Non-pigmented ciliary epithelial cell (primary cell): ENCODE measurements around the gene ANO1.

Experiments
- DNase-seq: peaks from one replicate; pipeline ENCODE4 v3.0.0-alpha.2; 2010; ENCODE audit warnings: low read depth

Gene ANO1

GRCh38 chr11:70164705-70165104, 86.6 kb downstream of the ANO1 start:
- DNase-seq, result no peak

DNA sequence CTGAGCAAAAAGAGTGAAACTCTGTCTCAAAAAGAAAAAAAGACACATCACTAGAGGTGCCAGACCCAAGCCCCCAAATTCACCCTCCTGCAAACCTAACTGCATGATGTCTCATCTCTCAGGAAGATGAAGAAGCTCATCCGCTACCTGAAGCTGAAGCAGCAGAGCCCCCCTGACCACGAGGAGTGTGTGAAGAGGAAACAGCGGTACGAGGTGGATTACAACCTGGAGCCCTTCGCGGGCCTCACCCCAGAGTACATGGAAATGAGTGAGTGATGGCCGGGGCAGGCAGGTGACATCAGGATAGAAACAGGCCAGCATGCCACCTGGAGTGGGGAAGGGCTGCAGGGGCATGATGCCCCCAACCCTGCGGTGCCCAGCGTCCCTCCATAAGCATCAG, 89.0 kb downstream of the ANO1 start:
- no peak for DNase-seq

DNA sequence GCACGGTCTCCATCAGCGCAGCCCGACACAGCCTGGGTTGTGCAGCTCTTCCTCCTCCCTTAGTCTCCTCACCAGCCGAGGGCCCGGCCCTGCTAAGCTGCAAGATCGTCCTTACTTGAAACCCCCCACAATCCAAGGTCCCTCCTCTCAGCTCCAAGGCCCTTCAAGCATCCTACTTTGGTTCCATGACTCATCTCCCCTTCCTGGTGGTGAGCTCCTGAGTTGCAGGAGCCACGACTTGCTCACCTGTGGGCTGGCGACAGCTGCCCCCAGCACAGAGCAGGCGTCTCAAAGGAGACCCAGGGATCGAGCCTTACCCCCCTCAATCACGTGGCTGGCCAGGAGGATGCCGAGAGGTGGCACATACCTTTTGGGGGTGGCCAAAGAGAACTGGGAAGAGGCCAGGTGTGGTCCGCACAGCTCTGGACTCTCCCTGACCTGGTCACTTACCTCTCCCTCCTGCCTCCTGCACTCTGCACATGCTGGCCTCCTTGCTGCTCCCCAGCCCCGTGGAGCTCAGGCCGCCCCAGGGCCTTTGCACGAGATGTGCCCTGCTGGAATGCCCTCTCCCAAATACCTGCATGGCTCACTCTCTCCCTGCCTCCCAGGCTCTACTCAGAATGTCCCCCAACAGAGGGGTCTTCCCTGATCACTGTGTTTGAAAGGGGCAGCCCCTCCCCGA, 89.7 kb downstream of the ANO1 start:
- DNase-seq, result no peak

GRCh38 chr11:70168405-70168754, 90.3 kb downstream of the ANO1 start:
- no peak for DNase-seq

DNA sequence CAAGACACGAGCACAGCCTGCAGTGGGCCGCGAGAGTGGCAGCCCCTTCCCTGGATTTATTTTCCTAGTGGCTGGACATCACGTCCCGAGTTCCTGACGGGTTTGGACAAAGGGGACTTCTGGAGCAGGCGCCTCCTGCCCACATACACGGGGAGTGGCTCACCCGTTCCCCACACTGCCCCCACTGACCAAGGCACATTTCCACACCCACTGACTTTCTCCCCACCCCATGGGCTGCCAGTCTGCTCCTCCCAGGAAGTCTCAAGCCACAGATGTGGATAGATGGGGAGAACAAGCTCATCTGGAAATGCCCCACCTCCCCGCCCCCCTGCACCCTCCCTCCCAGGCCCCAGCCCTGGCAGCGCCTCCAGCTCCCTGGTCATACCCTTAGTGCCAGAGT, 91.0 kb downstream of the ANO1 start:
- DNase-seq, result no peak

GRCh38 chr11:70169632-70170031, 91.5 kb downstream of the ANO1 start:
- DNase-seq, result no peak

DNA sequence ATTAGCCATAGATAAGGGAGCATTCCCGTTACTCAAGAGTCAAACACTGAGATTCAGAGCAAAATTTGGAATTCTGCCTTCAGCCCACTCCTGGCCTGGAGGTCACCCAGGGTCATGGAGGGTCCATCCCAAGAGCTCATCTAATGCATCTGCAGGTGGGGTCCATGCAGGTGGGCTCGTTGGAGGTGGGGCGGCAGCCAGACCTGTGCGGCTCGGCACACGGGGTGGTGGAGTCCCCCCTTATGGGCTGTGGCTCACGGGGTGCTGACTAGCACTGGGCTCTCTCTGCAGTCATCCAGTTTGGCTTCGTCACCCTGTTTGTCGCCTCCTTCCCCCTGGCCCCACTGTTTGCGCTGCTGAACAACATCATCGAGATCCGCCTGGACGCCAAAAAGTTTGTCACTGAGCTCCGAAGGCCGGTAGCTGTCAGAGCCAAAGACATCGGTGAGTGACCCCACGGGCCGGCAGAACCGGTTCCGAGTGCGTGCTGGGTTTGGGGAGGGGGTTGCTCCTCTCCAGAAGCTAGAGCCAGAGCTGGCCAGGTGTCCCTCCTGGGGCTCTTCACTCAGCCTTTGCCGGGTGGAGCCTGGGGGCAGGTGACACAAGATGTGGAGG, 92.6 kb downstream of the ANO1 start:
- DNase-seq, result no peak

GRCh38 chr11:70173018-70173417, 94.9 kb downstream of the ANO1 start:
- no peak for DNase-seq

GRCh38 chr11:70174547-70175235, 96.6 kb downstream of the ANO1 start:
- DNase-seq, result no peak

DNA sequence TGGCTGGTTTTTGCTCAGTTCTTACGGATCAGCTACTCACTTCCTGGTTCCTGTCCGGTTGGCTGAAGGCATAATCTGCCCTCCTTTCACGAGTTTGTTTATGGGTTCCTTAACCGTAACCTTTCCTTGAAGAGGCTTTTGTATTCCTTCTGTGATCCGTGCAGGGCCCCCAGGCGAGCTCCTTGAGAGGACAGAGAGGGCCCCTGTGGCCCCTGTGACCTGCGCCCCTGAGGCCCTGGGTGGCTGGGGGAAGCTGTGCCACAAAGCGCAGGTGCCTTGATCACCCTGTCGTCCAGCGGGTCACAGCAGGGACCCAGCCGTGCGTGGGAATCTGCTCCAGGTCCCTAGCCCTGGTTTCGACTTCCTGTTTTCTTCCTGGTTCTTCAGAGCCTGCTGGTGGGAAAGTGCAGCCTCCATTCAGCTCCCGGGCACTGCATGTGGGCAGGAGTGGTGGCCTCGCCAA, 97.2 kb downstream of the ANO1 start:
- no peak for DNase-seq

DNA sequence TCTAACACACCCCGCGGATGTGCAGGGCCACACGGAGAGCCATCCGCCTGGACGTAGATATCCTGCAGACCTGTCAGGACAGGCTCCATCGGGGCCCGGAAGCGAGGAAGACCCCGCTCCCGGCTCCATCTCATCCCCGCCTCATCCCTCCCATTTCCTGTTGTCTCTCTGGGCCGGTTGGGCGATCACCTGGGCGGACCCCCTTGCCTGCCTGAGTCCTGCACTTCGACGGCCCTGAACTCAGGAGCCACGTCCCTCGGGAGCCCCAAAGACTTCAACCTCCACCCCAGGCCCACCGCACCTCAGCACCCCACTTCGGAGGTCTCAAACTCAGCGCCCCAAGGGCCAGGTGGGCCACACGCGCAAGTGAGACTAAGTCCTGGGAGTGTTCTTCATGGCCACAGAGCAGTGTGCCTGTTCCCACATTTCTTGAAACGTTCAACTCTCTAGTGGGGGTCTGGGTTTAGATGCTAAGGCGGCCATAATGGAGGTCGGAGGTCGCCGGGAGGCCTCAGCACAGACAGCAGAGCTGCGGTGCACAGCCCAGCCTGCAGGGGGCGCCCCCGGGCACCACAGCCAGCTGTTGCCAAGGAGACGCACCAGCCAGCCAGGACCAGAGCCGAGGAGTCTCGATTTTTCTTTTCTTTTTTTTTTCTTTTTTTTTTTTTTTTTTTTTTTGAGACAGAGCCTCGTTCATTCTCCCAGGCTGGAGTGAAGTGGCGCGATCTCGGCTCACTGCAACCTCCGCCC, 99.0 kb downstream of the ANO1 start:
- no peak for DNase-seq

DNA sequence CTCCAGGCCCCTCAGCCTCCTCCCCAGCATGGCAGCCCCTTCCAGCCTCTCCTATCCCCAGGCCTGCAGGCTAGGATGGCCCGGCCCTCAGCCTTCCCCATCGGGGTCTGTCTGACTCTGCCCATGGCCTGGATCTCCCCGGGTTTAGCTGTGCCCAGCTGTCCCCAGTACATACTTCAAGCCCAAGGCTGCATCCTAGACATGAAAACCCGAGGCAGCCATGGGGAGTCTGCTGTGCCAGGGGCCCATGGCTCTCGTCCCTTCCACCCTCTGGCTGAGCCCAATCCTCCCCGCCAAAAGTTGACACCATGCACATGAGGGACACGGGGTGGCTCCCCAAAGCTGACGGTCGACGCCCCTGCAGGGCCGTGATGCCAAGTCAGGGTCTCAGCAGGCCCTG, 102.8 kb downstream of the ANO1 start:
- DNase-seq, result no peak

DNA sequence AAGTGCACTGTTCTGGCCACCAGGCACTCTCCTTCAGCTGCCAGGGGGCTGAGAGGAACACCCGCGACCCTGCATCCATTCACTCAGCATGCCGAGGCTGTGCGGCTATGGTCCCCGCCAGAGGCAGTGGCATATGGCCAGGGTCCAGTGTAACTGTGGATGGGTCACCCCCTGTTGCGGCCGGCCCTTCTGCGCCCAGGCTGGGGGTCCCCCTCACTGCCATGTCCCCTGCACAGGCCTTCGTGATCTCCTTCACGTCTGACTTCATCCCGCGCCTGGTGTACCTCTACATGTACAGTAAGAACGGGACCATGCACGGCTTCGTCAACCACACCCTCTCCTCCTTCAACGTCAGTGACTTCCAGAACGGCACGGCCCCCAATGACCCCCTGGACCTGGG, 104.1 kb downstream of the ANO1 start:
- DNase-seq, result no peak

DNA sequence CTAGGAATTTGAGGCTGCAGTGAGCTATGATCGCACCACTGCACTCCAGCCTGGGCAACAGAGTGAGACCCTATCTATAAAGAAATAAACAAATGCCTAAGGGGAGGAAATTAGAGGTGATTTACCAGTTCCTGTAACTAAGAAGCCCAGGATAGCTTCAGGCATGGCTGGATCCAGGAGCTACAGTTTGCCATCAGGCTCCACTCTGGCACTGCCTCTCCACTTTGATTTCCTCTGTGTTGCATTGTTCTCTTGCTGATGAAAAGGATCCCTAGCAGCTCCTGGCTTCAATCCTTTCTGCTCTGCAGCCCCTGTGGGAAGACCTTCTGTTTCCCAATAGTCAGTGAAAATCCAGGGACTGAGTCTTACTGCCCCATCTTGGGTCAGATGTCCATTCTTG, 104.9 kb downstream of the ANO1 start:
- DNase-seq, result no peak

DNA sequence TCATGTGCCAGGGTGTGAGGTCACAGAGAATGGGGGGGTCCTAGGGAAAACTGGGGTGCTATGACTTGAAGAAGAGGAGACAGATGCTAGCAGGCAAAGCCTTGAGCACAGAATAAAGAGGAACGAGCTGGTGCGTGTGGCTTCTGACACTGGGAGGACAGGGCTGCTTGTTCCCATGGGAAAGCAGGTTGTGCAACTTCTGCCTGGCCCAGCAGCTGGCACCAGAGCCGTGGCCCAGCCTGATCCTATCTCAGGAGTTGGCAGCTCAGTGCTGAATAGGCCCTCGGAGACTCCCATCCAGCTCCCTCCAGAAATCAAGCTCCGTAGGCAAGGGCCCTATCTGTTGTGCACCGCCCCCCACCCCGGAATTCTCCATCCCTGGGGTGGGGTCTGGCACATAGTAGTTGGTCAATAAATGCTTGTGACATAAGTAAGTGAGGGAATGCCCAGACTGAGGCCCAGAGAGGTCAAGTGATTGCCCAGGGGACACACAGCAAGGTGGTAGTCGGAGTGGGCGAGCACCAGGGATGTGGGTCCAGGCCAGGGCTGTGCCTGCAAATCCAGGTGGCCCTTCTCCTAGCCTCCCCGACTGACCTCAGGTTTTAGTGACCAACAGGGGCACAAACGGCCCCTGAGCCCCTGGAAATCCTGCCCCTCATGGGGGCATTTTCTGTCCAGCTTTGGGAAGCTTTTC, 105.5 kb downstream of the ANO1 start:
- no peak for DNase-seq

- no peak for DNase-seq
These were observed 106.3 kb downstream of the ANO1 start for GRCh38 chr11:70184396-70184795.

DNA sequence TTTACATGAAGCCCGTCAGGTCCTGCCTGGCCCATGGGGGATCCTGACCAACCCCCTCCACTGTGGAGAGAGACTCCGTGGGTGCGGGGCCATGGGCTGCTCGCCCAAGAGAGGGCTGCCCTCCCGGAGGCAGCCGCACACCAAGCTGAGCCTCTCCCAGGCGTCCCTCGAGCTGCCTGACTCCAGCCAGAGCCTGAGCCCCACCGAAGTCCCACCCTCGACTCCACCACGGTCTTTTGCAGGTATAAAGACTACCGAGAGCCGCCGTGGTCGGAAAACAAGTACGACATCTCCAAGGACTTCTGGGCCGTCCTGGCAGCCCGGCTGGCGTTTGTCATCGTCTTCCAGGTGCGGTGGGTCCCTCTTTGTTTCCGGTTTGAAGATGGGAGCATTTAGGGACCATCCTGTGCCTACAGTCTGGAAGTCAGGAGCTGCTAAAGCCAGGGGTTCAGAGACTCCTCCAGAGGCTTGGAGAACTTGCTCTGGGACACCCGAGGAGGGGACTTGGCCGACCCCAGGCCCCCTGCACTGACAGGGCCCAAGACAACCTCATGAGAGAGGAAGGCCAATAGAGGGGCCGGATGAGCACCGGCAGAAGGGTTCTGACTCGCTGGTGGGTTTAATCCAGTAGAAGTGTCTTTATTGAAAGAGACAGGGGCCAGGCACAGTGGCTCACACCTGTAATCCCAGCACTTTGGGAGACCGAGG, 107.4 kb downstream of the ANO1 start:
- DNase-seq, result no peak

DNA sequence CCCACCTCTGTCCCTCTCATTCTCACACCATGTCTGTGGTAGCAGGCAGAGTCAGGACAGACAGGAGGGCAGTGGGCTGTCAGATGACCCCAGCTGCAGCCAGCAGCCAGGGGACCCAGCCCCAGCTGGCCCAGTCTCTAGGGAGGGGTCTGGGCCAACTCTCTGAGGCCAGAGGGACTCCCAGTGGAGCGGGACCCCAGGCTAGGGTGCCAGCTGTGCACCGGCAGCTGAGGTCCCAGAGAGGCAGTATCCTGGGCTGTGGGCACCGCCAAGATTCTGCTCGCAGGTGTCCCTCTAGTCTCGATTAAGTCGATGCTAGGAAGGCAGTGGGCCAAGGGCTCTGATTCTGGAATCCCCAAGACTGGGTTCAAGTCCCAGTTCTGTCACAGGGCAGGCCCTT, 108.3 kb downstream of the ANO1 start:
- no peak for DNase-seq

DNA sequence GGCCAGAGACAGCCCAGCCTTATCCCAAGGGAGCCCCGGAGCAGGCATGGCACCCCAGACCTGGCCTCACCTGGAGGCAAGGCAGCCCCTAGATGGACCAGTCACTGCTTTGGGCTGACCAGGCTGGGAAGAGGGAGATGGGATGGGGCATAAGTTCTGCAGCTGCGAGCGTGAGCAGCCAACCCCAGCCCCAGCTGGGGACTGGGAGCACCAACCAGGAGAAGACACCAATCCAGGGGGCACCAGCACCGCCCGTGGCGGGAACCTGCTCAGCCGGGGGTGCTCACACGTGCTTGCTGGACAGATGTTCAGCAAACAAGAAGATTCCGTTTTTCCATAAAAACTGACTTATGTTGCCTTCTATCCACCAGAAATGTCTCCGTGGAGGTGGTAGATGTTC, 108.8 kb downstream of the ANO1 start:
- DNase-seq, result no peak

- DNase-seq, result no peak
These were observed 109.7 kb downstream of the ANO1 start for GRCh38 chr11:70187771-70188170.

- no peak for DNase-seq
These were observed 111.5 kb downstream of the ANO1 start for GRCh38 chr11:70189622-70190021.
